ENCODE data around the gene SRRM1.

DNA sequence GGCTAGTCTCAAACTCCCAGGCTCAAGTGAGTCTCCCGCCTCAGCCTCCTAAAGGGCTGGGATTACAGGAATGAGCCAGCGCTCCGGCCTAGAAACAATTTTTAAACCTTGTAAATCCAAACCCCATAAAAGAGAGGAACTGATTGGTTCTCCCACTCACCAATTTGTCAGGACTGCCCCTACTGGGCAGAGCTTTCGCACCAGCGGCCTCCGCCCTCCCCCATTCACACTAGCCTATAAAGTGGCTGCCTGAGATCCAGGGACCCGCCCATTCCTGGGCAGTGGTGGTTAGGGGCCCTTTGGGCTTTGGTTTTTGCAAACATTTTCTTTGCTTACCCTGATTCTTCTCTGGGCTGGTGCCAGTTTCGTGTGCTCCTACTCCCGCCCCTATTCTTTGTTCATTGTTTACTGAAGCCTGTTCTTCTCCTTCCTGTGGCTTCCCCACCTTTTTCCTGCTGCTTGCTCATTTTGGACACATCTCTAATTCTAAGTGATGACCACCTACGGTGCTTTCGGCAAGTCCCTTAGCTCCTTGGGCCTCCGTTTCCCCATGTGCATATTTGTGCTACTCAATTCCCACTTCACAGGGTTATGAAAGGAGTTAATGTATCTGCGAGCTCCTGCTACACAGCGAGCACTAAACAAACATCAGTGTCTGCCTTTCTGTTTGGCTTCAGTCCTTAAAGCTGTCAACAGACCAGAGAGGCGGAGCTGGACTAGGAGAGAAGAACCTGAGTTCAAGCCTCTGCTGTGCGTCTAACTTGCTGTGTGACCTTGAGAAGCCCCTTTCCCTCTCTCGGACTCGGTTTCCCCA, 62.4 kb downstream of the SRRM1 start:
- TF ChIP-seq JUND (IDR thresholded peaks at IDR 0.05; ENCODE audit: low read length): no peak
- TF ChIP-seq EZH2 (IDR thresholded peaks at IDR 0.05; ENCODE audit: low read depth, low read length, severe bottlenecking): no peak
- TF ChIP-seq, protein P1, sequence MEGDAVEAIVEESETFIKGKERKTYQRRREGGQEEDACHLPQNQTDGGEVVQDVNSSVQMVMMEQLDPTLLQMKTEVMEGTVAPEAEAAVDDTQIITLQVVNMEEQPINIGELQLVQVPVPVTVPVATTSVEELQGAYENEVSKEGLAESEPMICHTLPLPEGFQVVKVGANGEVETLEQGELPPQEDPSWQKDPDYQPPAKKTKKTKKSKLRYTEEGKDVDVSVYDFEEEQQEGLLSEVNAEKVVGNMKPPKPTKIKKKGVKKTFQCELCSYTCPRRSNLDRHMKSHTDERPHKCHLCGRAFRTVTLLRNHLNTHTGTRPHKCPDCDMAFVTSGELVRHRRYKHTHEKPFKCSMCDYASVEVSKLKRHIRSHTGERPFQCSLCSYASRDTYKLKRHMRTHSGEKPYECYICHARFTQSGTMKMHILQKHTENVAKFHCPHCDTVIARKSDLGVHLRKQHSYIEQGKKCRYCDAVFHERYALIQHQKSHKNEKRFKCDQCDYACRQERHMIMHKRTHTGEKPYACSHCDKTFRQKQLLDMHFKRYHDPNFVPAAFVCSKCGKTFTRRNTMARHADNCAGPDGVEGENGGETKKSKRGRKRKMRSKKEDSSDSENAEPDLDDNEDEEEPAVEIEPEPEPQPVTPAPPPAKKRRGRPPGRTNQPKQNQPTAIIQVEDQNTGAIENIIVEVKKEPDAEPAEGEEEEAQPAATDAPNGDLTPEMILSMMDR (IDR thresholded peaks at IDR 0.05; ENCODE audit: control extremely low read depth in 1 of 3, insufficient read depth in 1 of 3, low read depth in 1 of 3, low read length in 3 of 3): no peak

All from H1 (cell line).